NCI-H1436 treated with DMSO at 0.1 percent for 48 hours (cell line): Measurements from ENCODE around the gene ZNF790.

Experiments used
- DNase-seq: peaks from one replicate; lab custom pipeline; 2025; lab: John Stamatoyannopoulos, UW

ZNF790 gene

GRCh38 chr19:36772311-36773222 is 65.6 kb downstream of the ZNF790 start, which contains the start of gene ZNF850:
ZNF850 (minus strand) TSS chr19:36772807; CDS start chr19:36762606, 10,201 bp downstream.
- peak; percentile 90 for DNase-seq

GRCh38 chr19:36771261-36772231 is 66.6 kb downstream of the ZNF790 start:
- DNase-seq = no peak
